GM12873 (cell line): ENCODE results near the gene SEC63.

Source experiments
- CTCF ChIP-seq: IDR thresholded peaks from 2 replicates; pipeline ENCODE4 v1.5.1; 2012; ENCODE audit warnings: low read depth, mild to moderate bottlenecking, moderate library complexity, low read length, control low read depth; ENCODE audit not compliant: insufficient read depth; ENCODE audit errors: missing control alignments

The SEC63 gene

GRCh38 chr6:107982486-107982885 is 24.5 kb upstream of the SEC63 start:
- no peak for TF ChIP-seq CTCF

GRCh38 chr6:107981695-107982094 is 23.7 kb upstream of the SEC63 start:
- TF ChIP-seq CTCF, result no peak

GRCh38 chr6:107977283-107977682 is 19.3 kb upstream of the SEC63 start:
- TF ChIP-seq CTCF, result no peak

- no peak for TF ChIP-seq CTCF
These were observed 18.3 kb upstream of the SEC63 start for GRCh38 chr6:107976155-107976783.

- no peak for TF ChIP-seq CTCF
These were observed 15.6 kb upstream of the SEC63 start for GRCh38 chr6:107973594-107973993.

GRCh38 chr6:107972413-107973096 is 14.5 kb upstream of the SEC63 start:
- TF ChIP-seq CTCF, result no peak

- TF ChIP-seq CTCF, result no peak
These were observed 13.2 kb upstream of the SEC63 start for GRCh38 chr6:107971181-107971580.
